Fibroblast of peridontal ligament (primary cell): ENCODE measurements around the gene NTNG2.
"Not testable (repeated sequence)": the region's sequence is repeated elsewhere in the genome, so short reads cannot be mapped to it uniquely, and the experiment has no call there.

Experiments
- DNase-seq: peaks from one replicate; pipeline ENCODE4 v3.0.0-alpha.2; 2010; ENCODE audit errors: extremely low read depth

Gene NTNG2, protein sequence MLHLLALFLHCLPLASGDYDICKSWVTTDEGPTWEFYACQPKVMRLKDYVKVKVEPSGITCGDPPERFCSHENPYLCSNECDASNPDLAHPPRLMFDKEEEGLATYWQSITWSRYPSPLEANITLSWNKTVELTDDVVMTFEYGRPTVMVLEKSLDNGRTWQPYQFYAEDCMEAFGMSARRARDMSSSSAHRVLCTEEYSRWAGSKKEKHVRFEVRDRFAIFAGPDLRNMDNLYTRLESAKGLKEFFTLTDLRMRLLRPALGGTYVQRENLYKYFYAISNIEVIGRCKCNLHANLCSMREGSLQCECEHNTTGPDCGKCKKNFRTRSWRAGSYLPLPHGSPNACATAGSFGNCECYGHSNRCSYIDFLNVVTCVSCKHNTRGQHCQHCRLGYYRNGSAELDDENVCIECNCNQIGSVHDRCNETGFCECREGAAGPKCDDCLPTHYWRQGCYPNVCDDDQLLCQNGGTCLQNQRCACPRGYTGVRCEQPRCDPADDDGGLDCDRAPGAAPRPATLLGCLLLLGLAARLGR

DNA sequence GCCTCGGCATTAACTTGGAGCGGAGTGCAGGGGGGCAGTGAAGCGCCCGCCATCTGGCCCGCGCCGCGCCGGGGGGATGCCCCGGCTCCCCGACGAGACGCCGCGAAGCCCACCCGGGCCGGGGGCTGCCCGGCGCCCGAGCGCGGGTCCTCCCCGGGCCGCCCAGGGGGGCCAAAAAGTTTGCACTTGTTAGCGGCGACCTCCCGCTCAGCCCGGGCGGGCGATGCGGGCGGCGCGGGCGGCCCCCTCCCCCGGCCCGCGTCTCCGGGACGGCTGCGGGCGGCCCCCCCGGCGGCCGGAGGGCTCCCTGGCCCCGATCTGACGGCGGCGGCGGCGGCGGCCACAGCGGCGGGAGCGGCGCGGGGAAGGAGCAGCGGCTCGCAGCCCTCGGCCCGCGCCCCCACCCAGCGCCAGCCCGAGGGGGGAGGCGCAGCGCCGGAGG lies at the start of gene NTNG2:
Gene NTNG2 (plus strand): TSS at position 316 of the 442 bp plus-strand sequence. CDS start 4,774 bp downstream, outside the sequence.
- no peak for DNase-seq

DNA sequence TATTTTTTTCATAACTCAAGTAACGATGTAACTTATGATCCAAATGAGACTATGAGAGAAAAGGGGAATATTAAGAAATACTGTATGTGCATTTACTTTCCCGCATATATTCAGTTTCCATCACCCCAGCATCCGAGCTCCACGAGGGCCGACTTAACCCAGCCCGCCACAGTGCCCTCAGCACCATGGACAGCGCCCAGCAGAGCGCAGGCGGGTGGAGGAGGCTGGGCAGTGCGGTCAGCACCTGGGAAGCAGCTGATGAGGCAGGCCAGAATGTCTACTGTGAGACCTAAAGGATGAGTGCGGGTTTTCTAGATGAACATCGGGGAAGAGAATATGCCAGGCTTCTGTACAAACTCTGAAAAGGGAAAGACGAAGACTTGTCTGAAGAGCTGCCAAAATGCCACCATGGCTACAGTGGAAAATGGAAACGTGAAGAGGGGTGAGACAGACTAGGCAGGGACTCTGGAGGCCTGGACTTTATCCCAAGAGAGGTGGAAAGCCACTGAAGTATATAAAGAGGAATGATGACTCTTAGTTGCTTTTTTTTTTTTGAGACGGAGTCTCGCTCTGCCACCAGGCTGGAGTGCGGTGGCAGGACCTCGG lies 47.7 kb upstream of the NTNG2 start:
- peak; percentile 44 for DNase-seq

DNA sequence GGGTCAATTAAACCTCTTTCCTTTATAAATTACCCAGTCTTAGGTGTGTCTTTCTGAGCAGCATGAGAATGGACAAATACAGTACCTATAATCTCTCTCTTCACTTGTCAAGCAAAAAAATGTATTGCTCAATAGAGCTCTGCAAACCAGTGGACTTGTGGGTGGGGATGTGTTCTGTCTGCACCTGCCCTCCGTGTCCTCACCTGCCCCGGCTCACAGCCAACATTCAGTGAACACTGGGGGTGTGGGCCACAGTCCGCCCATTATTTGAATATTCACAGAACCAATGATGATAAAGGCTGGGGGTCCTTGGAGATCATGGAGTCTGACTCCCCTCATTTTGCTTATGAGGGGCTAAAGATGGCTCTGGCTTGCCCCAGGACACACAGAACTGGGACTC lies 45.3 kb upstream of the NTNG2 start:
- no peak for DNase-seq

DNA sequence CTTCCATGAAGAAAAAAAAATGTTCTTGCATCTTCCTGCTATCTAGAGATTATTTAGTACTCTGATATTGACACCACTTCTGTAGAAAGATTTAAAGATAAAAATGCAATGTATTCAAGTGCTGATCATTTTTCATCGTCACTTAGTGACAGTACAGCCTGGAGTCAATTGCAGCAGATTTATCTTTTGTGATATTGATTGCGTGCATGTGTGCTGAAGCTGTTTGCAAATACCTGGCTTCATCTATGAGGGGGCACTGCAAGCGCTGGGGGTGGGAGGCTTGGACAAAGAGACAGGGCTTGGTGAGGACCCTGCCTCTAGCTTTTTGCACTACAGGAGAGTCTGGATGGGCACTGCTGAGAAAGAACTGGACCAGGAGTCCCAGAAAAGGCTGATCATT lies 44.2 kb upstream of the NTNG2 start:
- no peak for DNase-seq

DNA sequence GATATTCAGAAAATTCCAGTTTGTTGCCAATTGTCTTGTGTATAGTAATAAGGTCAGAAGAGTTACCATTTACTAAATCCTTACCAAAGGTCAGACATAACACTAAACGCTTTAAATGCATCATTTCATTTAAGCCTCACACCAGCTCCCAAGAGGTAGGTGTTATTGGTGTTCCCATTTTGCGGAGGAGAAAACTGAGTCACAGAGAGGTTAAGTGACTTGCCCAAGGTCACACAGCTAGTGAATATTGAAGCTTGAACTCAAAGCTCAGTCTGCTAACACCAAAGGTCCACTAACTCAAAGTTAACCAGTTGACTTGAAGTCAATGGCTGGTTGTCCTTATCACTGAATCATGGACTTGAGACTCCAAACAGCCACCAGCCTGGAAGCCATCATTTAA lies 40.8 kb upstream of the NTNG2 start:
- no peak for DNase-seq

DNA sequence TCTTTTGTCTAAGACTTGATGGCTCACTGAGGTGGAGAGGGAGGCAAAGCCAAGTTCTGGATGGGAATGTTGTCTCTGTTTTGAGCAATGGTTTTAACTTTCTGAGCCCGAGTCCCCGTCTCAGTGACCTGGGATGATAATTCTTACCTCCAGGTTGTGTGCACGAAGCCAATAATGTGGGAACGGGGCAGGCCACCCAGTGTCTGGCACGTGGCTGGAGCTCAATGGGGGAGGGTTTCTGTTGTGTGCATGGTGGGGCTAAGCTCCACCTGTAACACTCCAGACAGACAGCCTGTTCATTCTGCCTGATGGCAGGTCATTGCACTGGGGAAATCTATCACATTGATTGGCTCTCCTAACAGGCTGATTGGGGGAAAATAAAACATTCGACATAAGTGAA lies 37.1 kb upstream of the NTNG2 start:
- DNase-seq: no peak

DNA sequence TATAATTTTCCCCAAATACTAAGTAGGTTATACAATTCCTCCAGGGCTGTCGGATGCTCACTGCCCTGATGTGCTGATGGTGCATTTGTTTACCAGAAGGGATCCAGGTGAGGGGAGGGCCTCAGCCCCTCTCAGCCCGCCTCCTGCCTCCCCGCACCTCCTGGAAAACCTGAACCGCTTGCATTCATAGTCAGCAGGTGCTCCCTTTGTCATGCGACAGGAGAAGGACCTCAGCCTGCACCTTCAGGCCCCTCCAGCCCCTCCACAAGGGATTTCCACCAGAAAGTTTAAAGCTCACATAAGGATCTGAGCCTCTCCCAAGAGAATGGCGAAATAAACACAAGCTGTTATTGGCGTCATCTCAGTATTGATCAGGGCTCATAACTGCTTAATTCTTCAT lies 36.5 kb upstream of the NTNG2 start:
- no peak for DNase-seq

DNA sequence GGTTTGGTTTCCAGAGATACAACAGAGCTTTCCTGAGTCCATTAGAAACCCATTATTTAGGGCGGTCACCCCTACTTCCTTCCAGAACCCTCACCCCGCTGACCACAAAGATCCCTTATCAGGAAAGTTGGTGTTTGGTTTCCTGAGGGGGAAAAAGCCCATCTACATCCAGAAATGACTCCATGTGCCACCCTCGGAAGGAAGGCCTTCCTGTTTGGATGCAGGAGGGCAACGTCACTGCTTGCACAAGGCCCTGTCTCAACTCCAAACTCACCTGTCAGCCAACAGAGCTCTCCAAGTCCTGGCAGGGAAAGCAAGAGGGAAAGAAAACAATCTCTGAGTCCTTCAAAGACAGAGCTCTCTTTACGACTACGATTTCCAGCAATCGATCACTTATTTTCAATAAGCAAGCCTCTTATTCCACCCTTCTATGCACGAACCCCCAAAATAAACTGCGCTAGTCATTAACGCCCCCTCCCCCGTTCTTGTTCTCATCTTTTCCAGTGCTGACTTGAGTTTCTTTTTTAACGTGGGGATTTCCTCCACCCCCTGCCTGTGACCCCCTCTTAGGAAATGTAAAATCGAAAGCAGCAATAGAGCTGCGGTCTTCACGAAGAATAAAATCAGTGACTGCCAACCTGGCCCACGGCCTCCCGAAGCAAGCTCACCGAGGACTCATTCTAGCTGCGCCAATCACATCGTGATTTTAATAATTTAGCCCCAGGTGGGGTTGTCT lies 35.7 kb upstream of the NTNG2 start:
- no peak for DNase-seq

DNA sequence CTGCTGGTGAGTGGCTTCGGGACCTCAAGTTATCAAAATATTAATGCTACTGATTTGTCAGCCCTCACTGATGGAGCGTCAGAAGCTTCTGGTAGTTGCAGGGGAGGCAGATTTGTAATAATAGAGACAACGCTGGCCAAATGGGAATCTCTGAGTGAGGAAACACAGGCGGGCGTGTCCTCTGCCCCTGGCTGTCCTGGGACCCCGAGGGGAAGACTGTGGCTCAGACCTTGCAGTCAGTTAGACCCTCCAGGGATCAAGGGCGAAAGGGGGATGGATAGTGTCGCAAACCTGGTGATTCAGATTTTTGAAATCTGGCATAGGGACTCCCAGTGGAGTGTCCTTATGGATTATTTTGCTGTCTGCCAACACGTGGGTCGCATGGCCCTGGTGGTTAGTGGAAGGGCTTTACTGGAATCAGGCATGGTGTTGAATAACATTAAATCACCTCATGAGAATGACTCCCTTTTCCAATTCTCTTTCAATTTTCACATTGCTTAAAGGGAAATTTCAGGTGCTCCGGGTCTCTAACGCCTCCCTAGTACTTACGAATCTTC lies 35.1 kb upstream of the NTNG2 start:
- no peak for DNase-seq

DNA sequence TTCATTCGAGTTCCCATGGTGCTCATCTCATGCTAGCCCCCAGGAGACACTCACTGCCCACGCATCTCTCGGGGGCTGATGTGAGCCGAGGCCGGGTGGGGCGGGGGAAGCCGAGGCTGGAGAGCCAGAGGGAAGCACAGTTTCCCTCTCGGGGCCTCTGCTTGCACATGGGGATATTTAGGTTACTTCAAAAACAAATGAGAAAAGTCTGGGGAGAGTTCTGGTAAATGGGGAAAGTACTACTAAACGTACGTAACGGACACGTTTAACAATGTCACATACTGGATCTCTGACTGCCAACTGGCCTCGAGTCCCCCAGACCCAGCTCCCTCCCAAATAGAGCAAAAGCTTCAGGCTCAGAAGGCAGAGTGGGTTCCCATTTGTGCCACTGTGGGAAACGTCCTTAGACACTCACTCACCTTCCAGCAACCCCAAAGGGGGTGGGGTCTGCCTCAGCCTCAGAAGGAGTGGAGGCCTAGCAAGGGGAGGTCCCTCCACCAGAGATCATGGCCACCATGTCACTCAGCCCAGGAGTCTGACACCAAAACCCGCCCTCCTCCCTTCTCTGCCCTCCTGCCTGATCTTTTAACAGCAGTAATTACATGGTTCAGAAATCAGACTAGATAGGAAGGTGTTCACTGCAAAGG lies 33.8 kb upstream of the NTNG2 start:
- no peak for DNase-seq

DNA sequence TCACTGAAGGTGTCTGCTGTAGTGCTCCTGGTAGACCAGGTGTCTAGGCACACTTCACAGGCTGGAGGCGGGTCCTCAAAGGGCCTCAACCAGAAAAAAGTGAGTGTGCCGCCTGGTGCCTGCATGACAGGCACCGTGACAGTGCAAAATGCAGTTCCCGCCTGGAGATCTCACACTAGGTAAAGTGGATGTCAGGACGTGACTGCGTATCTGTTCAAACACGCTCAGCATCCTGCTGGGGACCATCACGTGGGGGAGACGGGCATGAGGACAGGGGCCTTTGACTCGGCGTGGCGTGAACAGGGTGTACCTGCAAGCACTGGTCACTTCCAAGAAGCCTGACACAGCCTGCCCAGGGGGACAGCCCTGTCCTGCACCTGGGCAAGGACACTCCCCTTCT lies 32.3 kb upstream of the NTNG2 start:
- DNase-seq: no peak

DNA sequence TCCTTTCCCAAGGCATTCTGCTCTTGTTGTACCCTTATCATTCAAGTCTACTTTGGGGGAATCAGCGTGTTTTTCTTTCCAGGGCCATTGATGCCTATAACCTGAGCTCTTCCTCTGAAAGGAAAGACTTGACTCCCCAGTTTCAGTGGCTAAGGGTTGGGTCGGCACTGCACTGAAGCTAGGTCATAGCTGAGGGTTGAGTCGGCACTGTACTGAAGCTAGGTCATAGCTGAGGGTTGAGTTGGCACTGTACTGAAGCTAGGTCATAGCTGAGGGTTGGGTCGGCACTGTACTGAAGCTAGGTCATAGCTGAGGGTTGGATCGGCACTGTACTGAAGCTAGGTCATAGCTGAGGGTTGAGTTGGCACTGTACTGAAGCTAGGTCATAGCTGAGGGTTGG lies 27.8 kb upstream of the NTNG2 start:
- DNase-seq: not testable (repeated sequence)

DNA sequence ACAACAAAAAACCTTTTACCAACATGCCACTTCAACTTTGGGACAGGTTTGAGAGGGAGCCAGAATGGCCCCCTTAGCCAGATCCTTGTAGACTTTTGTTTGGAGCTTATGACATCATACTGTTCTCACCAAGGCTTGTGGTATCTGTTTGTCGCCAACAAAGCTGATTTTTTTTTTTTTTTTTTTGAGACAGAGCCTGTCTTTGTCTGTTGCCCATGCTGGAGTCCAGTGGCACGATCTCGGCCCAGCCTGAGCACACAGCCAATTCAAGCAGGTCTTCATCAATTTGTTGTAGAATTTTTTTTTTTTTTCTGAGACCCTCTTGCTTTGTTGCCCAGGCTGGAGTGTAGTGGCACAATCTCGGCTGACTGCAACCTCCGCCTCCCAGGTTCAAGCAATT lies 26.4 kb upstream of the NTNG2 start:
- no peak for DNase-seq

DNA sequence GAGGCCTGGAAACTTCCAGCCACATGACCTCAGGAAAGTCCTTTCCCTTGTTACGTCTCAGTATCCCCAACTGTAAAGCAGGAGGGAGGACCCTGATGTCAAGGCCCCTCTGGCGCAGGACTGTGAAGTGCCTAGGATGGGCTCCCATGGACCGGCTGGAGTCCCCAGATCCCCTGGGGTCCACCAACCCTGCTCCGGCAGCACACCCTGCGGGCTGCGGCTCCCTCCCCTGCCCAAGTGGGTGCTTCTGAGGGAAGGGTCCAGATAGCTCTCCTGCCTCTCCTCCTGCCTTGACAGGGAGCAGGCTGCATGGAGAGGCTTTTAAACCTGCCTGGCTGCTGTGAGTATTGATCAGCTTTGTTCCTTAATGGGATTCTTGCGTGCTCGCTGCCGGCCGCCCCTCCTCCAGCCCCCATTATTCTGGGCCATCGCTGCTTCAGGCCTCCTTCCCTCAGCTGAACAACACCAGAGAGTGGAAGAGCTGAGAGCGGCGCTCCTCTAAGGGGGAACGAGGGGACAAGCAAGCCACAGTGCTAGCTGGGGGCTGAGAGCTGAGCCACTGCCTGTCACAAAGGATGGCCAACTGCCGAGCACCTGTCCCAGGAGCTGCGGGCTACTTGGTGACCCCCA lies 25.6 kb upstream of the NTNG2 start:
- no peak for DNase-seq

DNA sequence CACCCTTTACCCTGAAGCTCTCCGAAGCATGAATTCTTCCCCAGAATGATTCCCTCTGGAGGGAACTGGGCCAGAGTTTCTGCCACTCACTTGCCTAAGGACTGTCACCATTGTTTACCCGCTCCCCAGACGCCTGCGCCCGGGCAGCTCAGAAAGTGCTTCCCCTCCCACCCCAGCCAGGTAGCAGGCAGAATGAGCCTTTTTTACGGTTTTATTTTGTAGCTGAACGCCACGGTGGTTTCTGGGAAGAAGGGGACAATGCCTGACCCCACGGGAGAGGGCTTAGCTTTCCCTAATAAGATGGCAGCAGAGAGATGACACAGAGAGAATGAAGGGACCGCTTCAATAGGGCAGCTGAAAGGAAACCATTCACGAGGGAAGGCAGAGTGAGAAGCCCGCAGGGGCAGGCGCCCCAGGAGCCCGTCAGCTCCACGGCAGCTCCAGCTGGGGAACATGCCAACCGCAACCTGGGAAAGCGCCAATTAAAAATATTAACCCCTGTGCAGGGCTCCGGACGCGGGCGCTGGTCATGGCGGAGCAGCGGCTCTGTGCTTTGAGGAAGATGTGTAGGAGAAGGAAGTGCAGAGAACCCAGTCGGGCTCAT lies 20.4 kb upstream of the NTNG2 start:
- peak; percentile 7 for DNase-seq

DNA sequence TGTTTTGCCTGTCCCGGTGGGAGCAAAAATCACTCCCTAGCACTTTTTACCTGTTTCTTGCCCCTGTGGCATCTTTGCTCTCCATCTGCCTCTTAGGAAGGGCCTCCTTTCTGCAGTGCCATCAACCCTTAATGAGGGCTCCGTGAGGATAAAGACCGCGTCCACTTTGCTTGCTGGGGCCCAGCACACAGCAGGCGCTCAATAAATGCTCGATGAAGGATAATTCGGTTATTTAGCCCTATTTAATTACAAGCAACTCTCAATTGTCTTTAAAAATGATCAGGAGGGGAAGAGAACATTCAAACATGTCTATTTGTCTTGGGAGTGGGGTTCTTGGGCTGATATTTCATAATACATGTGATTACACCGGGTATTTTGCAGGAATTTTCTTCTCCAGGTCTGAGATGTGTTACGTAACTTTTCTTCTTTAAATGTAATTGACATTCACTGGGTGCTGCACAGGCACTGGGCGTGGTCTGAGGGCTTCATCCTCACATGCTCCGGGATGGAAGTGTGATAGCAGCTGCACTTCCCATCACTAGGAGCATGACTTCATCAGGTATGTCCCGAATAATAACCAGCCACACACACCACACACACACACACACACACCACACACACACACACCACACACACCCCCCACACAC lies 19.8 kb upstream of the NTNG2 start:
- no peak for DNase-seq

DNA sequence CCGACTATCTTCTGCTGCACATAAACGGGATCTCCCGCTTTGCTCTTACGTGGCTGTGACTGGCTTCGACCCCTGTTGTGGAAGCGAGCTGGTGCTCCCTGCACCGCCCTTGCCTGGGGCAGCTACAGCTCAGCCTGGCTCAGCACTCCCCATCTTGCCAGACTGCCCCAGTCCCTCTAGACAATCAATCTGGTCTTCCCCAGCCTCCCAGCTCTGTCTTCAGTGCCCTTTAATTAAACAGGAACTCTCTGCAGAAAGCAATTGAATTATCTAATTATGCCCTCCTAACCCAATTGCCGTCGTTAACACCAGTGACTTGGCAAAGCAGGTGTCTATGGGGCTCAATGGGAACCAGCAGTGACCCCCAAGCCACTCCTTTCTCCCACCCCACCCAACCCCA lies 18.9 kb upstream of the NTNG2 start:
- no peak for DNase-seq

DNA sequence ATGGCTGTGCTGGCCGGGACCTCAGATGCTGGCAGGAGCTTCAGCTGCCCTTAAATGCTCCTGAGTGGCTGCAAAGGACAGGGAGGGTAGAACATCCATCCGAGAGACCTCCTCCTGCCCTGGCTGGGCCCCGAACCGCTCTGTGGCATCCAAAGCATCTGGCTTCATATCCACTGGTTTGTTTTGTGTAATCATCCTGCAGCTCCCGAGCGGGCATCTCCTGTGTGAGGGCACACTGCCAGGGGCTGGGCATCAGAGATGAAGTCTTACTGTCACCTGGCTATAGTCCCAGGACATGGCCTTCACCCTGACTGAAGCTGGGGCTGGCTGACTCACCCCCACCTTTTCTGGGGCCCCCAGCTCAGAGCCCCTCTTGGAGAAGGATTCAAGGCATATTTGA lies 18.5 kb upstream of the NTNG2 start:
- DNase-seq: no peak

DNA sequence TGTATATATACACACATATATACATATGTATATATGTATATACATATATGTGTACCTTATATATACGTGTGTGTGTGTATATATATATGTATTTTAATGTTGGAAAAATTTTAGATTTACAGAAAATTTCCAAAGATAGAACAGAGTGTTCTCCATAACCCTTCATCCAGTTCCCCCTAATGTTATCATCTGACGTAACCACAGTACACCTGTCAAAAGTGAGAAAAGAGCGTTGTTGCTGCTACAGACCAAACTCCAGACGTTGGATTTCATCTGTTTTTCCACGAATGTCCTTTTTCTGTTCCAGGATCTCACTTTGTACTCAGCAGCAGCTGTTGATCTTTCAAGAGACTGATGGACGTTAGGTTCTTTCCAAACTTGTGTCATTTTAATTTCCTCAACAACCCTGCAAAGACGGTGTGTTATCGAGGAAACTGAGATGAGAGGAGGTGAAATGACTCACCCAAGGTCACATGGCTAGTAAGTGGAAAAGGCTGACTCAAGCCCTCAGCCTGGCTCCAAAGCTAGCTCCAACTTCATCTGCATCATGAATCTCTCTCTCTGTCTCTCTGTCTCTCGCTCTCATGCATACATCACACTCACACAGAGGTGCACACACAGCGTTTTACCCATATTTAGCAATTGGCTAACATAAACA lies 17.0 kb upstream of the NTNG2 start:
- no peak for DNase-seq

DNA sequence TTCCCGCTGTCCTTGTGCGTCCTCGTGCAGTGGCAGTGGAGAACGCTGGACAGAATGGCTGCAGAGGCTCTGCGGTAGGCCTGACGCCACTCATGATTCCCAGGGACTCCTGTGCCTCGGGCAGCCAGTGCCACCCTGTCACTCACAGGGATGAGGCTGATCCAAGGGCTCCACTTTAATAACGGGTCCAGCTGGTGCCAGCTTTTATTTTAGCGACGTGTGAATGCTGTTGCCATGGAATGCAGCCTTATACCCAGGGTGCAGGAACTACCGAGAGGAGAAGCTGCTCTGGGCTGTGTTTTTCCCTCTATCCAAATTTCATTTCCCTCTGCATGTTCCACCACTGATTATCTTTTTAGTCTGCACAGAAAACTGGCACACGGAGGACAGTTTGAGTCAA lies 15.8 kb upstream of the NTNG2 start:
- DNase-seq: no peak
